GM18861 (cell line): ENCODE measurements around the gene ZNF469.
"Not testable (repeated sequence)": the region's sequence is repeated elsewhere in the genome, so short reads cannot be mapped to it uniquely, and the experiment has no call there.

Experiments
- ATAC-seq: cut with Tn5 transposase; IDR thresholded peaks from one replicate; pipeline ENCODE4 v1.9.1; 2021; ENCODE audit not compliant: unreplicated experiment

The ZNF469 gene

GRCh38 chr16:88407807-88408206, 25.0 kb downstream of the ZNF469 start:
- ATAC-seq = no peak

GRCh38 chr16:88408561-88409142, 25.9 kb downstream of the ZNF469 start:
- ATAC-seq = no peak

GRCh38 chr16:88409296-88410065, 26.7 kb downstream of the ZNF469 start:
- ATAC-seq = no peak

- not testable (repeated sequence) for ATAC-seq
Measured at GRCh38 chr16:88410297-88410968, 27.7 kb downstream of the ZNF469 start.

- ATAC-seq = no peak
Measured at GRCh38 chr16:88411951-88412576, 29.3 kb downstream of the ZNF469 start.

GRCh38 chr16:88412766-88413165, 30.0 kb downstream of the ZNF469 start:
- ATAC-seq = no peak

GRCh38 chr16:88413231-88413630, 30.5 kb downstream of the ZNF469 start:
- ATAC-seq = no peak

GRCh38 chr16:88413631-88414030, 30.9 kb downstream of the ZNF469 start:
- no peak for ATAC-seq

- no peak for ATAC-seq
Measured at GRCh38 chr16:88414521-88415380, 32.0 kb downstream of the ZNF469 start.

- no peak for ATAC-seq
Measured at GRCh38 chr16:88415381-88415705, 32.6 kb downstream of the ZNF469 start.

GRCh38 chr16:88415713-88416323, 33.1 kb downstream of the ZNF469 start:
- no peak for ATAC-seq

- ATAC-seq = no peak
Measured at GRCh38 chr16:88416686-88417085, 33.9 kb downstream of the ZNF469 start.

- ATAC-seq = no peak
Measured at GRCh38 chr16:88417684-88418476, 35.1 kb downstream of the ZNF469 start.

GRCh38 chr16:88418869-88419268, 36.1 kb downstream of the ZNF469 start:
- no peak for ATAC-seq

GRCh38 chr16:88419790-88420189, 37.0 kb downstream of the ZNF469 start:
- ATAC-seq = no peak

GRCh38 chr16:88420496-88420895, 37.7 kb downstream of the ZNF469 start:
- no peak for ATAC-seq

- ATAC-seq = no peak
Measured at GRCh38 chr16:88421301-88421700, 38.5 kb downstream of the ZNF469 start.

- ATAC-seq = no peak
Measured at GRCh38 chr16:88421871-88422433, 39.2 kb downstream of the ZNF469 start.

- ATAC-seq = no peak
Measured at GRCh38 chr16:88422733-88423447, 40.1 kb downstream of the ZNF469 start.
